GM12878 (cell line): ENCODE measurements around the gene TSSC4. TPM values are rescaled to one million over a fixed set of nuclear protein-coding genes. Genes with fewer than 3 reads are reported as not detected.

Experiments
- ATAC-seq: fragments of 200-7000 bp; cut with Tn5 transposase; 3 replicates; pipeline ENCODE4 v1.9.1; 2020; ENCODE audit warnings: mild to moderate bottlenecking, moderate library complexity
- BruUV-seq: library from RNA; stranded (reverse); fragments of 400-500 nt; replicated peaks from 2 replicates; lab custom pipeline; 2021; lab: Mats Ljungman, UMichigan
- CTCF ChIA-PET: fragments of 300-600 bp; sonication (Branson Sonifier 250); formaldehyde crosslinking; extraction: SDS; loops from one replicate; lab custom pipeline; 2021; ENCODE audit warnings: inconsistent platforms; lab: Yijun Ruan, JAX
- POLR2A ChIA-PET: fragments of 350-600 bp; formaldehyde crosslinking; extraction: SDS; loops from one replicate; lab custom pipeline; 2021; ENCODE audit warnings: inconsistent platforms; lab: Charles Lee
- RAD21 ChIA-PET: fragments of 300-600 bp; sonication (Branson Sonifier 250); formaldehyde crosslinking; loops from one replicate; lab custom pipeline; 2023; ENCODE audit warnings: antibody characterized with exemption; ENCODE audit not compliant: unreplicated experiment; lab: Charles Lee
- SMC1A ChIA-PET: fragments of 300-600 bp; sonication (Branson Sonifier 250); formaldehyde crosslinking; loops from one replicate; lab custom pipeline; 2023; ENCODE audit not compliant: unreplicated experiment, uncharacterized antibody; lab: Charles Lee
- DNase-seq: peaks from one replicate; pipeline ENCODE4 v3.0.0-alpha.2; 2011; ENCODE audit warnings: low read depth, low spot score
- FAIRE-seq: peaks from 3 replicates; lab custom pipeline; 2011; peaks lifted over from hg19 to GRCh38; lab: Jason Lieb, UNC
- H2AFZ ChIP-seq: 2 replicates; pipeline ENCODE4 v1.6.0; 2011; ENCODE audit warnings: low read depth, low read length, control low read depth; ENCODE audit not compliant: control insufficient read depth
- H3K27ac ChIP-seq: 2 replicates; pipeline ENCODE4 v1.5.1; 2011; ENCODE audit warnings: control low read depth; ENCODE audit not compliant: control insufficient read depth, insufficient read depth
- H3K27me3 ChIP-seq, 2 experiments: replicated peaks in 1 of 2; 2 replicates each; pipeline versions ENCODE4 v1.6.0 to v1.6.1; 2011; ENCODE audit warnings: low read length in 1 of 2; ENCODE audit not compliant: control insufficient read depth in 2 of 2, insufficient read depth in 2 of 2
- H3K36me3 ChIP-seq, 2 experiments: 2 replicates each; pipeline ENCODE4 v1.5.1; 2011; ENCODE audit warnings: low read length in 1 of 2; ENCODE audit not compliant: control insufficient read depth in 2 of 2, insufficient read depth in 2 of 2
- H3K4me1 ChIP-seq: 2 replicates; pipeline ENCODE4 v1.6.1; 2011; ENCODE audit warnings: mild to moderate bottlenecking, low read length, moderate library complexity, mixed read lengths; ENCODE audit not compliant: control insufficient read depth, insufficient read depth
- H3K4me2 ChIP-seq: 2 replicates; pipeline ENCODE4 v1.6.0; 2011; ENCODE audit warnings: control low read depth; ENCODE audit not compliant: control insufficient read depth, insufficient read depth
- H3K4me3 ChIP-seq: fragments of 200-600 bp; sonication (generic); 2 replicates; pipeline ENCODE4 v1.5.1; 2016
- H3K79me2 ChIP-seq: 2 replicates; pipeline ENCODE4 v1.6.0; 2011; ENCODE audit warnings: low read length; ENCODE audit not compliant: control insufficient read depth, insufficient read depth
- H3K9ac ChIP-seq: 2 replicates; pipeline ENCODE4 v1.8.0; 2011; ENCODE audit warnings: low read length, control low read depth, mixed read lengths; ENCODE audit not compliant: control insufficient read depth, insufficient read depth
- H3K9me3 ChIP-seq: replicated peaks from 3 replicates; pipeline ENCODE4 v1.5.1; 2011; ENCODE audit warnings: mild to moderate bottlenecking, low read length; ENCODE audit not compliant: control insufficient read depth, insufficient read depth
- H4K20me1 ChIP-seq: 2 replicates; pipeline ENCODE4 v1.6.0; 2011; ENCODE audit not compliant: control insufficient read depth, insufficient read depth
- CREM ChIP-seq: IDR thresholded peaks from 2 replicates; pipeline ENCODE4 v1.6.1; 2014; ENCODE audit warnings: antibody characterized with exemption, low read depth
- DPF2 ChIP-seq: fragments of 450-650 bp; IDR thresholded peaks from 2 replicates; pipeline ENCODE4 v1.6.1; 2017; ENCODE audit warnings: mild to moderate bottlenecking
- MYB ChIP-seq: fragments of 150-350 bp; IDR thresholded peaks from 2 replicates; pipeline ENCODE4 v1.6.1; 2014; ENCODE audit warnings: mild to moderate bottlenecking, low read depth, low read length, borderline replicate concordance
- REST ChIP-seq: IDR thresholded peaks from 2 replicates; pipeline ENCODE4 v1.6.1; 2012; ENCODE audit warnings: mild to moderate bottlenecking, low read depth, low read length
- WGBS: methylation state at CpG from one replicate; pipeline ENCODE4 v1.1.6; 2016; ENCODE audit warnings: low lambda C conversion rate; ENCODE audit not compliant: insufficient replicate concordance, insufficient coverage; ENCODE audit errors: missing lambda C conversion rate; 5-methylcytosine and 5-hydroxymethylcytosine counted together
- in situ Hi-C: fragments of 300-500 bp; cut with MboI; formaldehyde crosslinking; loops from 9 replicates; pipeline ENCODE4 v1.14.3; 2018; ENCODE audit warnings: mixed read lengths
- intact Hi-C: fragments of 100-400 bp; cut with micrococcal nuclease; formaldehyde crosslinking; loops from one replicate; pipeline ENCODE4 v1.14.2; 2022; ENCODE audit not compliant: unreplicated experiment
- polyA plus RNA-seq, 11 experiments: library from polyadenylated mRNA; depleted of rRNA in 4 of 11; unstranded in 6 of 11; stranded (reverse) in 5 of 11; fragments of >200 nt; fragmentation: Nextera tagmentation in 4 of 11; fragmentation: Illumina TruSeq in 1 of 11; extraction: Ambion mirVana in 4 of 11; extraction: Trizol in 1 of 11; gene quantifications; 1 replicate in 1 of 11; 2 replicates in 10 of 11; pipeline versions ENCODE4 v1.2.1 to v1.2.3, GENCODE V29; 2011 to 2016; ENCODE audit warnings: inconsistent platforms in 2 of 11, missing spikeins in 2 of 11, low read depth in 1 of 11
- total RNA-seq, 4 experiments: library from RNA; depleted of rRNA in 3 of 4; stranded (reverse); fragments of >200 nt in 3 of 4; fragmentation: Illumina TruSeq in 1 of 4; extraction: Trizol in 1 of 4; gene quantifications; 2 replicates each; pipeline versions ENCODE4 v1.2.1 to v1.2.3, GENCODE V29; 2013 to 2021

TSSC4 gene
- total and polyA plus RNA-seq, 10 of the 15 experiments (the other 5 are each of a cell fraction or from before 2014, with no cell fraction given) = 0.69 to 70.1 (median 25.7) TPM

- no peak for DNase-seq
- H3K27ac ChIP-seq = no peak overlapping the region
- intact Hi-C loops (no loop called here), in situ Hi-C loops (no loop called here)
- FAIRE-seq = no peak
- H3K4me2 ChIP-seq = no peak overlapping the region
- no peak overlapping the region for H2AFZ ChIP-seq
- H3K27me3 ChIP-seq = no peaks in the 10 kb centered on the region
- H4K20me1 ChIP-seq = no peaks in the 10 kb centered on the region
- H3K9me3 ChIP-seq = no peaks in the 10 kb centered on the region; the same call in 2 of the 3 replicates
- H3K9ac ChIP-seq = no peak overlapping the region
- no peaks in the 10 kb centered on the region for H3K36me3 ChIP-seq
- no peaks in the 10 kb centered on the region for H3K79me2 ChIP-seq
- WGBS = 31% methylated on average over 15 of the region's 15 CpGs
- ChIA-PET SMC1A (no interaction called here), CTCF (interaction anchor here (1.5 kb wide), 2 partner anchors 12 to 99 kb away, joined by 3 to 5 read pairs; no protein-coding TSS in a partner anchor), RAD21 (no interaction called here), POLR2A (no interaction called here)
- no peak overlapping the region for H3K4me3 ChIP-seq
- ATAC-seq = no peak
- BruUV-seq = no TSS peak
- H3K4me1 ChIP-seq = no peaks in the 10 kb centered on the region
- TF ChIP-seq MYB (no peak), REST (no peak), CREM (no peak), DPF2 (no peak)
Observed at GRCh38 chr11:2432171-2432621, 31.6 kb downstream of the TSSC4 start.
